ENCODE data around the gene CELF3.
"Not testable (repeated sequence)": the region's sequence is repeated elsewhere in the genome, so short reads cannot be mapped to it uniquely, and the experiment has no call there.

CELF3 gene

GRCh38 chr1:151703813-151704212, 12.8 kb downstream of the CELF3 start:
- DNase-seq (ENCODE audit: low spot score) = no peak

- DNase-seq (ENCODE audit: low spot score) = no peak
These were observed 13.7 kb downstream of the CELF3 start for GRCh38 chr1:151702936-151703335.

GRCh38 chr1:151701515-151701914, 15.1 kb downstream of the CELF3 start:
- DNase-seq (ENCODE audit: low spot score) = no peak

GRCh38 chr1:151693057-151693651, 23.4 kb downstream of the CELF3 start:
- peak; percentile 56 for DNase-seq (ENCODE audit: low spot score)

- DNase-seq (ENCODE audit: low spot score) = no peak
These were observed 24.4 kb downstream of the CELF3 start for GRCh38 chr1:151692226-151692625.

GRCh38 chr1:151689494-151689893, 27.1 kb downstream of the CELF3 start:
- DNase-seq (ENCODE audit: low spot score) = no peak

GRCh38 chr1:151686561-151686960, 30.0 kb downstream of the CELF3 start:
- no peak for DNase-seq (ENCODE audit: low spot score)

GRCh38 chr1:151684128-151684527, 32.5 kb downstream of the CELF3 start:
- DNase-seq (ENCODE audit: low spot score) = no peak

- DNase-seq (ENCODE audit: low spot score) = not testable (repeated sequence)
These were observed 33.7 kb downstream of the CELF3 start for GRCh38 chr1:151682901-151683300.

- DNase-seq (ENCODE audit: low spot score) = no peak
These were observed 34.7 kb downstream of the CELF3 start for GRCh38 chr1:151681923-151682322.

GRCh38 chr1:151680826-151681225, 35.8 kb downstream of the CELF3 start:
- DNase-seq (ENCODE audit: low spot score) = peak; percentile 73

- DNase-seq (ENCODE audit: low spot score) = no peak
These were observed 36.2 kb downstream of the CELF3 start for GRCh38 chr1:151680391-151680790.

- DNase-seq (ENCODE audit: low spot score) = no peak
These were observed 43.2 kb downstream of the CELF3 start for GRCh38 chr1:151673407-151673806.

- DNase-seq (ENCODE audit: low spot score) = not testable (repeated sequence)
These were observed 46.4 kb downstream of the CELF3 start for GRCh38 chr1:151670036-151670675.

- no peak for DNase-seq (ENCODE audit: low spot score)
These were observed 48.5 kb downstream of the CELF3 start for GRCh38 chr1:151668090-151668489.

- no peak for DNase-seq (ENCODE audit: low spot score)
These were observed 54.9 kb downstream of the CELF3 start for GRCh38 chr1:151661751-151662150.

- no peak for DNase-seq (ENCODE audit: low spot score)
These were observed 61.2 kb downstream of the CELF3 start for GRCh38 chr1:151655371-151655770.

- peak; percentile 24 for DNase-seq (ENCODE audit: low spot score)
These were observed 63.2 kb downstream of the CELF3 start for GRCh38 chr1:151653397-151653796.
